Breast epithelium (tissue), 3 donors: Measurements from ENCODE around the gene OTUD4.

Experiments used
- POLR2A ChIP-seq: fragments of 450-650 bp; IDR thresholded peaks from one replicate; pipeline ENCODE4 v1.6.1; 2016; ENCODE audit warnings: antibody characterized with exemption, mild to moderate bottlenecking, moderate library complexity
- POLR2AphosphoS5 ChIP-seq, 3 donors: sonication (generic); formaldehyde crosslinking; IDR thresholded peaks; one replicate each; pipeline ENCODE4 v1.6.1; 2017; ENCODE audit warnings: antibody characterized with exemption in 3 of 3

DNA sequence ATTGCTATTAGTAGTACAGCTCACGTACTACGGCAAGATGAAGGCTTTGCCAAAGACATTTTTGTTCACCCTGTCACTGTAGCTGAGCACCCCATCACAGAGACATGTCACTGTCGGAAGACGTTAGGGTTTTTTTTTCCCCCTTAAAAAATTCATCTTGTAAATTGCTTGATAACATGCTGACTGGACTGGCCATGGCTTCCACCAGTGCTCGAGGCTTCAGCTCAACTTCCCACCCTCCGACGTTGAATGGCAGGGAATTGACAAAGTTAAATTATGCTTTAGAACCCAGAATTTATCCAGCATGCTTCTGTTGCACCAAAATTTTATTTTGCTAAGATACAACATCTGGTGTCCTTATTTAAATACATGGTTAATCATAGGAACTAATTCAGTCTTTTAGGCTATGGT is 707 bp upstream of the OTUD4 start:
- TF ChIP-seq POLR2AphosphoS5 (IDR thresholded peaks at IDR 0.05) (no peak), POLR2A (no peak)
